GM12878 (cell line): Measurements from ENCODE around the gene SLC35E4. TPM values are rescaled to one million over a fixed set of nuclear protein-coding genes. Genes with fewer than 3 reads are reported as not detected.

Source experiments
- ATAC-seq: fragments of 200-7000 bp; cut with Tn5 transposase; 3 replicates; pipeline ENCODE4 v1.9.1; 2020; ENCODE audit warnings: mild to moderate bottlenecking, moderate library complexity
- BruUV-seq: library from RNA; stranded (reverse); fragments of 400-500 nt; replicated peaks from 2 replicates; lab custom pipeline; 2021; lab: Mats Ljungman, UMichigan
- CTCF ChIA-PET: fragments of 300-600 bp; sonication (Branson Sonifier 250); formaldehyde crosslinking; extraction: SDS; loops from one replicate; lab custom pipeline; 2021; ENCODE audit warnings: inconsistent platforms; lab: Yijun Ruan, JAX
- POLR2A ChIA-PET: fragments of 350-600 bp; formaldehyde crosslinking; extraction: SDS; loops from one replicate; lab custom pipeline; 2021; ENCODE audit warnings: inconsistent platforms; lab: Charles Lee
- RAD21 ChIA-PET: fragments of 300-600 bp; sonication (Branson Sonifier 250); formaldehyde crosslinking; loops from one replicate; lab custom pipeline; 2023; ENCODE audit warnings: antibody characterized with exemption; ENCODE audit not compliant: unreplicated experiment; lab: Charles Lee
- SMC1A ChIA-PET: fragments of 300-600 bp; sonication (Branson Sonifier 250); formaldehyde crosslinking; loops from one replicate; lab custom pipeline; 2023; ENCODE audit not compliant: unreplicated experiment, uncharacterized antibody; lab: Charles Lee
- DNase-seq: peaks from one replicate; pipeline ENCODE4 v3.0.0-alpha.2; 2011; ENCODE audit warnings: low read depth, low spot score
- FAIRE-seq: peaks from 3 replicates; lab custom pipeline; 2011; peaks lifted over from hg19 to GRCh38; lab: Jason Lieb, UNC
- H2AFZ ChIP-seq: 2 replicates; pipeline ENCODE4 v1.6.0; 2011; ENCODE audit warnings: low read depth, low read length, control low read depth; ENCODE audit not compliant: control insufficient read depth
- H3K27ac ChIP-seq: 2 replicates; pipeline ENCODE4 v1.5.1; 2011; ENCODE audit warnings: control low read depth; ENCODE audit not compliant: control insufficient read depth, insufficient read depth
- H3K27me3 ChIP-seq, 2 experiments: replicated peaks in 1 of 2; 2 replicates each; pipeline versions ENCODE4 v1.6.0 to v1.6.1; 2011; ENCODE audit warnings: low read length in 1 of 2; ENCODE audit not compliant: control insufficient read depth in 2 of 2, insufficient read depth in 2 of 2
- H3K36me3 ChIP-seq, 2 experiments: 2 replicates each; pipeline ENCODE4 v1.5.1; 2011; ENCODE audit warnings: low read length in 1 of 2; ENCODE audit not compliant: control insufficient read depth in 2 of 2, insufficient read depth in 2 of 2
- H3K4me1 ChIP-seq: 2 replicates; pipeline ENCODE4 v1.6.1; 2011; ENCODE audit warnings: mild to moderate bottlenecking, low read length, moderate library complexity, mixed read lengths; ENCODE audit not compliant: control insufficient read depth, insufficient read depth
- H3K4me2 ChIP-seq: 2 replicates; pipeline ENCODE4 v1.6.0; 2011; ENCODE audit warnings: control low read depth; ENCODE audit not compliant: control insufficient read depth, insufficient read depth
- H3K4me3 ChIP-seq: fragments of 200-600 bp; sonication (generic); 2 replicates; pipeline ENCODE4 v1.5.1; 2016
- H3K79me2 ChIP-seq: 2 replicates; pipeline ENCODE4 v1.6.0; 2011; ENCODE audit warnings: low read length; ENCODE audit not compliant: control insufficient read depth, insufficient read depth
- H3K9ac ChIP-seq: 2 replicates; pipeline ENCODE4 v1.8.0; 2011; ENCODE audit warnings: low read length, control low read depth, mixed read lengths; ENCODE audit not compliant: control insufficient read depth, insufficient read depth
- H3K9me3 ChIP-seq: replicated peaks from 3 replicates; pipeline ENCODE4 v1.5.1; 2011; ENCODE audit warnings: mild to moderate bottlenecking, low read length; ENCODE audit not compliant: control insufficient read depth, insufficient read depth
- H4K20me1 ChIP-seq: 2 replicates; pipeline ENCODE4 v1.6.0; 2011; ENCODE audit not compliant: control insufficient read depth, insufficient read depth
- BHLHE40 ChIP-seq, 2 experiments: fragments of 450-650 bp in 1 of 2; IDR thresholded peaks; 2 replicates each; pipeline ENCODE4 v1.6.1; 2011 to 2017; ENCODE audit warnings: low read depth in 2 of 2, borderline replicate concordance in 1 of 2, improper control_type of control experiment in 1 of 2, low read length in 1 of 2, mild to moderate bottlenecking in 1 of 2
- E4F1 ChIP-seq: fragments of 450-650 bp; IDR thresholded peaks from 2 replicates; pipeline ENCODE4 v1.6.1; 2018; ENCODE audit warnings: borderline replicate concordance, mild to moderate bottlenecking; ENCODE audit not compliant: partially characterized antibody
- GATAD2B ChIP-seq: fragments of 450-650 bp; conservative IDR thresholded peaks from 2 replicates; pipeline ENCODE4 v1.6.1; 2017; ENCODE audit warnings: low read depth, mild to moderate bottlenecking, moderate library complexity
- HCFC1 ChIP-seq: fragments of 150-350 bp; IDR thresholded peaks from 2 replicates; pipeline ENCODE4 v1.6.1; 2014; ENCODE audit warnings: low read length
- MEF2A ChIP-seq: IDR thresholded peaks from 2 replicates; pipeline ENCODE4 v1.6.1; 2011; ENCODE audit warnings: low read depth, mild to moderate bottlenecking, low read length, moderate library complexity; ENCODE audit not compliant: insufficient read depth
- NFYB ChIP-seq: IDR thresholded peaks from 2 replicates; pipeline ENCODE4 v1.6.1; 2011; ENCODE audit warnings: low read depth, mild to moderate bottlenecking, low read length, improper control_type of control experiment, moderate library complexity; ENCODE audit not compliant: insufficient read depth
- ZNF274 ChIP-seq: IDR thresholded peaks from one replicate; pipeline ENCODE4 v1.8.0; 2011; ENCODE audit not compliant: insufficient read length, insufficient read depth
- ZNF592 ChIP-seq: fragments of 450-650 bp; IDR thresholded peaks from 2 replicates; pipeline ENCODE4 v1.6.1; 2017; ENCODE audit warnings: mild to moderate bottlenecking, moderate library complexity
- ZNF687 ChIP-seq: fragments of 450-650 bp; IDR thresholded peaks from 2 replicates; pipeline ENCODE4 v1.6.1; 2017; ENCODE audit warnings: mild to moderate bottlenecking, moderate library complexity
- WGBS: methylation state at CpG from one replicate; pipeline ENCODE4 v1.1.6; 2016; ENCODE audit warnings: low lambda C conversion rate; ENCODE audit not compliant: insufficient replicate concordance, insufficient coverage; ENCODE audit errors: missing lambda C conversion rate; 5-methylcytosine and 5-hydroxymethylcytosine counted together
- in situ Hi-C: fragments of 300-500 bp; cut with MboI; formaldehyde crosslinking; loops from 9 replicates; pipeline ENCODE4 v1.14.3; 2018; ENCODE audit warnings: mixed read lengths
- intact Hi-C: fragments of 100-400 bp; cut with micrococcal nuclease; formaldehyde crosslinking; loops from one replicate; pipeline ENCODE4 v1.14.2; 2022; ENCODE audit not compliant: unreplicated experiment
- polyA plus RNA-seq, 11 experiments: library from polyadenylated mRNA; depleted of rRNA in 4 of 11; unstranded in 6 of 11; stranded (reverse) in 5 of 11; fragments of >200 nt; fragmentation: Nextera tagmentation in 4 of 11; fragmentation: Illumina TruSeq in 1 of 11; extraction: Ambion mirVana in 4 of 11; extraction: Trizol in 1 of 11; gene quantifications; 1 replicate in 1 of 11; 2 replicates in 10 of 11; pipeline versions ENCODE4 v1.2.1 to v1.2.3, GENCODE V29; 2011 to 2016; ENCODE audit warnings: inconsistent platforms in 2 of 11, missing spikeins in 2 of 11, low read depth in 1 of 11
- total RNA-seq, 4 experiments: library from RNA; depleted of rRNA in 3 of 4; stranded (reverse); fragments of >200 nt in 3 of 4; fragmentation: Illumina TruSeq in 1 of 4; extraction: Trizol in 1 of 4; gene quantifications; 2 replicates each; pipeline versions ENCODE4 v1.2.1 to v1.2.3, GENCODE V29; 2013 to 2021

SLC35E4 gene
- total and polyA plus RNA-seq, 10 of the 15 experiments (the other 5 are each of a cell fraction or from before 2014, with no cell fraction given) = 0.16 to 5.3 (median 2.9) TPM; not detected in 1

- RAD21 ChIA-PET = no interaction called here
- BruUV-seq = no TSS peak
- Histone ChIP-seq H3K79me2 (no peaks in the 10 kb centered on the region), H3K36me3 (no peaks in the 10 kb centered on the region), H2AFZ (no peak overlapping the region), H4K20me1 (no peaks in the 10 kb centered on the region), H3K4me3 (no peak overlapping the region), H3K9ac (no peak overlapping the region), H3K9me3 (no peaks in the 10 kb centered on the region), H3K27ac (no peak overlapping the region), H3K27me3 (no peaks in the 10 kb centered on the region), H3K4me2 (no peak overlapping the region), H3K4me1 (no peaks in the 10 kb centered on the region)
- in situ Hi-C loops (no loop called here), intact Hi-C loops (no loop called here)
- POLR2A ChIA-PET = no interaction called here
- CTCF ChIA-PET = interaction anchor here (2.1 kb wide), 1 partner anchor 36 kb away, joined by 6 read pairs; no protein-coding TSS in a partner anchor
- 53% methylated on average over 3 of the region's 3 CpGs for WGBS
- no peak for DNase-seq
- FAIRE-seq = no peak
- TF ChIP-seq MEF2A = no peak
- TF ChIP-seq E4F1 = no peak
- TF ChIP-seq NFYB = no peak
- no peak for TF ChIP-seq ZNF592
- TF ChIP-seq ZNF687 = no peak
- TF ChIP-seq HCFC1 = no peak
- TF ChIP-seq GATAD2B = no peak
- no peak for TF ChIP-seq ZNF274
- no peak for TF ChIP-seq BHLHE40 (IDR thresholded peaks at IDR 0.05; ENCODE audit: borderline replicate concordance in 1 of 2, low read depth in 2 of 2, low read length in 1 of 2)
- no peak for ATAC-seq
- SMC1A ChIA-PET = interaction anchor here (1.4 to 1.6 kb wide), 2 partner anchors 36 to 84 kb away, joined by 3 read pairs; no protein-coding TSS in a partner anchor
These were observed 35.5 kb downstream of the SLC35E4 start for GRCh38 chr22:30671071-30671470.
